Calu3 (cell line): ENCODE data around the gene SERGEF. TPM values are rescaled to one million over a fixed set of nuclear protein-coding genes. Genes with fewer than 3 reads are reported as not detected.

Experiments
- BruUV-seq: library from RNA; stranded (reverse); fragments of 400-500 nt; replicated peaks from 2 replicates; lab custom pipeline; 2021; lab: Mats Ljungman, UMichigan
- CTCF ChIA-PET: fragments of 300-600 bp; sonication (Branson Sonifier 250); formaldehyde crosslinking; loops from one replicate; lab custom pipeline; 2022; ENCODE audit warnings: antibody characterized with exemption; lab: Charles Lee
- DNase-seq: peaks from one replicate; pipeline ENCODE4 v3.0.0; 2022
- H3K27ac Mint-ChIP-seq: one replicate; pipeline ENCODE4 v1.8.0; 2022; ENCODE audit warnings: mixed read lengths; ENCODE audit not compliant: unreplicated experiment
- H3K27me3 Mint-ChIP-seq: one replicate; pipeline ENCODE4 v1.8.0; 2022; ENCODE audit warnings: mixed read lengths; ENCODE audit not compliant: unreplicated experiment
- H3K36me3 Mint-ChIP-seq: one replicate; pipeline ENCODE4 v1.8.0; 2022; ENCODE audit warnings: mild to moderate bottlenecking, moderate library complexity, mixed read lengths; ENCODE audit not compliant: insufficient read depth, unreplicated experiment
- H3K4me1 Mint-ChIP-seq: one replicate; pipeline ENCODE4 v1.8.0; 2022; ENCODE audit warnings: mild to moderate bottlenecking, low read depth, mixed read lengths; ENCODE audit not compliant: unreplicated experiment
- H3K4me3 Mint-ChIP-seq: one replicate; pipeline ENCODE4 v1.8.0; 2022; ENCODE audit warnings: mild to moderate bottlenecking, low read depth, moderate library complexity, mixed read lengths; ENCODE audit not compliant: unreplicated experiment
- H3K9me3 Mint-ChIP-seq: one replicate; pipeline ENCODE4 v1.8.0; 2022; ENCODE audit warnings: low read depth, mixed read lengths; ENCODE audit not compliant: unreplicated experiment
- intact Hi-C: fragments of 100-400 bp; cut with micrococcal nuclease; formaldehyde crosslinking; loops from one replicate; pipeline ENCODE4 v1.10.0; 2022; ENCODE audit not compliant: unreplicated experiment
- total RNA-seq: library from RNA; stranded (reverse); gene quantifications from 2 replicates; pipeline ENCODE4 v1.2.3, GENCODE V29; 2022
- TF ChIP-seq, protein P1 (sequence below): fragments of 200-600 bp; IDR thresholded peaks from one replicate; pipeline ENCODE4 v1.8.0; 2022; ENCODE audit warnings: antibody characterized with exemption; ENCODE audit not compliant: unreplicated experiment

The SERGEF gene
- total RNA-seq, 1 experiment from 2014 or later: 28.1 TPM

DNA sequence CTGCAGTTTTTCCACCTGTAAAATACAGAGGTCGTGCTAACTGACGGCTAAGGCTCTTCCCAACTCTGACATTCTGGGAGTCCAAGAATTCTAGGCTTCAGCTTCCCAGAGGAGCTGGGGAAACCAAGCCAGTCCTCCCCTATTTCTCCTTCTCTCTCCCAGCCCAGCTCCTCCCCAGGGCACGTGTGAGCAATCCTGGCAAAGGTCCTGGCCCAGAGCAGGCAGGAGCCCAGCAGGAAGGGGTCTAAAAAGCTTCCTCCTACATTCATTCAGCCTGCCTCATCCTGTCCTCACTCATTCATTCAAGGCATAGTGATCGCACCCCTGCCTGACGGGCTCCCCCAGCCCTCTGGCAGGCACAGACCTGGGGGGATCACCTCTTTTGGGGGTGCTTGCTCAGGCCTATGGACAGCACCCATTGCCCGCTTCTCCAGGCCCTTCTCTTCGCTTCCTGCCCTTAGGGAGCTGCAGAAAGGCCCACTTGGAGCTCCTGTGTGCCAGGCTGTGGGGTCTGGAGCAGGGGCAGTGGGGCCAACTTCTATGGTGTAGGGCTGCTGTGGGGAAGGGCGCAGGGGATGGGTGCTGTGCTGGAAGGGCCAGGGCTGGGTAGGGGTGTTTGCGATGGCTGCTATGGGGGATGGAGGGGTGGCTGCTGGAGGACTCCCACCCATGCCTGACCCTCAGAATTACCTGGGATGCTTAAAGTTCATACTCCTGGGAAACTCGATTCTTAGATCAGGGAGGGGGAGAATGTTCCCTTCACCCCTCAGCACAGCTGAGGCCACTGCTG, 268.5 kb downstream of the SERGEF start:
- CTCF ChIA-PET: no interaction called here
- Mint-ChIP-seq H3K4me1 (no peaks in the 10 kb centered on the region), H3K36me3 (no peaks in the 10 kb centered on the region), H3K9me3 (no peaks in the 10 kb centered on the region), H3K27me3 (peaks cover 48% of the 10 kb centered on the region), H3K27ac (no peak overlapping the region), H3K4me3 (no peak overlapping the region)
- no peak for DNase-seq
- TF ChIP-seq, protein P1, sequence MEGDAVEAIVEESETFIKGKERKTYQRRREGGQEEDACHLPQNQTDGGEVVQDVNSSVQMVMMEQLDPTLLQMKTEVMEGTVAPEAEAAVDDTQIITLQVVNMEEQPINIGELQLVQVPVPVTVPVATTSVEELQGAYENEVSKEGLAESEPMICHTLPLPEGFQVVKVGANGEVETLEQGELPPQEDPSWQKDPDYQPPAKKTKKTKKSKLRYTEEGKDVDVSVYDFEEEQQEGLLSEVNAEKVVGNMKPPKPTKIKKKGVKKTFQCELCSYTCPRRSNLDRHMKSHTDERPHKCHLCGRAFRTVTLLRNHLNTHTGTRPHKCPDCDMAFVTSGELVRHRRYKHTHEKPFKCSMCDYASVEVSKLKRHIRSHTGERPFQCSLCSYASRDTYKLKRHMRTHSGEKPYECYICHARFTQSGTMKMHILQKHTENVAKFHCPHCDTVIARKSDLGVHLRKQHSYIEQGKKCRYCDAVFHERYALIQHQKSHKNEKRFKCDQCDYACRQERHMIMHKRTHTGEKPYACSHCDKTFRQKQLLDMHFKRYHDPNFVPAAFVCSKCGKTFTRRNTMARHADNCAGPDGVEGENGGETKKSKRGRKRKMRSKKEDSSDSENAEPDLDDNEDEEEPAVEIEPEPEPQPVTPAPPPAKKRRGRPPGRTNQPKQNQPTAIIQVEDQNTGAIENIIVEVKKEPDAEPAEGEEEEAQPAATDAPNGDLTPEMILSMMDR: no peak
- intact Hi-C loops: no loop called here
- BruUV-seq: no TSS peak

DNA sequence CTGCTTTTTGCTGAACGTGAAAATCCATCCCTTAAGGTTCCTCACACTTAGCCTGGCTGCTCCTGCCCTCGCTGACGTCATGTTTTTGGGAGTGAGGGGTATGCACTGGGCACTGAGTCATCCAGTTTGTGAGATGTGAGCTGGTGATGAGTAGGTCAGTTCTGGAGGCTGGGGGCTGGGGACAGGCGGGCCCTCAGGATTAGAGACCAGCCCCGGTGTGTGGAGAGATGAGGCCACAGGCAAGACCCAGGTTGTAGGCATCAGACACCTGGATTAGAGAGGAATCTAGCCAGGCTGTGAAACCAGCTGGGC, 269.1 kb downstream of the SERGEF start:
- Mint-ChIP-seq H3K4me1 (no peaks in the 10 kb centered on the region), H3K36me3 (no peaks in the 10 kb centered on the region), H3K9me3 (no peaks in the 10 kb centered on the region), H3K27me3 (peaks cover 48% of the 10 kb centered on the region), H3K4me3 (no peak overlapping the region), H3K27ac (no peak overlapping the region)
- CTCF ChIA-PET: interaction anchor here (1.0 kb wide), 1 partner anchor 13 kb away, joined by 3 read pairs; no protein-coding TSS in a partner anchor
- TF ChIP-seq, protein P1: no peak
- intact Hi-C loops: no loop called here
- no peak for DNase-seq
- BruUV-seq: no TSS peak

GRCh38 chr11:17743026-17743807, 269.6 kb downstream of the SERGEF start:
- H3K4me1 Mint-ChIP-seq: no peaks in the 10 kb centered on the region
- peaks cover 44% of the 10 kb centered on the region for H3K27me3 Mint-ChIP-seq
- TF ChIP-seq, protein P1: no peak
- intact Hi-C loops: no loop called here
- H3K36me3 Mint-ChIP-seq: no peaks in the 10 kb centered on the region
- DNase-seq: no peak
- H3K27ac Mint-ChIP-seq: no peak overlapping the region
- no peak overlapping the region for H3K4me3 Mint-ChIP-seq
- no TSS peak for BruUV-seq
- no peaks in the 10 kb centered on the region for H3K9me3 Mint-ChIP-seq
- CTCF ChIA-PET: interaction anchor here (0.6 to 1.0 kb wide), 2 partner anchors 12 to 154 kb away, joined by 3 read pairs; no protein-coding TSS in a partner anchor

- H3K9me3 Mint-ChIP-seq: no peaks in the 10 kb centered on the region
- no peak overlapping the region for H3K4me3 Mint-ChIP-seq
- H3K4me1 Mint-ChIP-seq: no peaks in the 10 kb centered on the region
- no peak overlapping the region for H3K27ac Mint-ChIP-seq
- H3K36me3 Mint-ChIP-seq: no peaks in the 10 kb centered on the region
- TF ChIP-seq, protein P1: no peak
- no TSS peak for BruUV-seq
- CTCF ChIA-PET: no interaction called here
- intact Hi-C loops: no loop called here
- no peak for DNase-seq
- H3K27me3 Mint-ChIP-seq: peaks cover 36% of the 10 kb centered on the region
Observed at GRCh38 chr11:17742019-17742418, 270.8 kb downstream of the SERGEF start.
